ENCODE measurements around the gene GALNT2.

The GALNT2 gene

GRCh38 chr1:230127105-230128054, 60.3 kb downstream of the GALNT2 start:
- peak; percentile 6 to 26 for DNase-seq (ENCODE audit: low read depth in 1 of 2, low spot score in 1 of 2)

GRCh38 chr1:230128569-230129285, 61.7 kb downstream of the GALNT2 start:
- no peak for DNase-seq (ENCODE audit: low read depth in 1 of 2, low spot score in 1 of 2)

- no peak for DNase-seq (ENCODE audit: low read depth in 1 of 2, low spot score in 1 of 2)
These were observed 62.3 kb downstream of the GALNT2 start for GRCh38 chr1:230129341-230129740.

GRCh38 chr1:230130172-230130944, 63.3 kb downstream of the GALNT2 start:
- DNase-seq (ENCODE audit: low read depth in 1 of 2, low spot score in 1 of 2) = no peak

GRCh38 chr1:230131457-230131856, 64.4 kb downstream of the GALNT2 start:
- DNase-seq (ENCODE audit: low read depth in 1 of 2, low spot score in 1 of 2) = no peak

GRCh38 chr1:230132758-230133157, 65.7 kb downstream of the GALNT2 start:
- DNase-seq (ENCODE audit: low read depth in 1 of 2, low spot score in 1 of 2) = no peak

- DNase-seq (ENCODE audit: low read depth in 1 of 2, low spot score in 1 of 2) = no peak
These were observed 68.7 kb downstream of the GALNT2 start for GRCh38 chr1:230135726-230136125.

- DNase-seq (ENCODE audit: low read depth in 1 of 2, low spot score in 1 of 2) = no peak
These were observed 69.7 kb downstream of the GALNT2 start for GRCh38 chr1:230136453-230137336.

GRCh38 chr1:230137337-230137815, 70.3 kb downstream of the GALNT2 start:
- DNase-seq (ENCODE audit: low read depth in 1 of 2, low spot score in 1 of 2) = no peak

GRCh38 chr1:230138561-230139239, 71.7 kb downstream of the GALNT2 start:
- DNase-seq (ENCODE audit: low read depth in 1 of 2, low spot score in 1 of 2) = no peak

GRCh38 chr1:230139315-230139714, 72.3 kb downstream of the GALNT2 start:
- DNase-seq (ENCODE audit: low read depth in 1 of 2, low spot score in 1 of 2) = no peak

GRCh38 chr1:230139741-230140140, 72.7 kb downstream of the GALNT2 start:
- no peak for DNase-seq (ENCODE audit: low read depth in 1 of 2, low spot score in 1 of 2)

GRCh38 chr1:230140221-230141020, 73.4 kb downstream of the GALNT2 start:
- DNase-seq (ENCODE audit: low read depth in 1 of 2, low spot score in 1 of 2) = no peak

GRCh38 chr1:230141021-230141648, 74.1 kb downstream of the GALNT2 start:
- DNase-seq (ENCODE audit: low read depth in 1 of 2, low spot score in 1 of 2) = no peak

GRCh38 chr1:230141797-230142607, 75.0 kb downstream of the GALNT2 start:
- no peak for DNase-seq (ENCODE audit: low read depth in 1 of 2, low spot score in 1 of 2)

GRCh38 chr1:230142608-230143210, 75.7 kb downstream of the GALNT2 start:
- no peak for DNase-seq (ENCODE audit: low read depth in 1 of 2, low spot score in 1 of 2)

- no peak for DNase-seq (ENCODE audit: low read depth in 1 of 2, low spot score in 1 of 2)
These were observed 76.5 kb downstream of the GALNT2 start for GRCh38 chr1:230143534-230143933.

Data from stimulated activated CD4-positive, alpha-beta T cell treated with anti-CD3 and anti-CD28 coated beads, Interleukin-15, amount 100 ng/mL, for 1 hour (primary cell).